GM12878 (cell line): ENCODE measurements around the gene TUBD1. TPM values are rescaled to one million over a fixed set of nuclear protein-coding genes. Genes with fewer than 3 reads are reported as not detected.
A peak's percentile ranks its signal among the peaks of the same experiment; 100 is the strongest.

Experiments used
- BACH1 ChIP-seq: fragments of 450-650 bp; IDR thresholded peaks from 2 replicates; pipeline ENCODE4 v1.6.1; 2017; ENCODE audit warnings: mild to moderate bottlenecking, borderline replicate concordance
- BMI1 ChIP-seq: fragments of 450-650 bp; IDR thresholded peaks from 2 replicates; pipeline ENCODE4 v1.6.1; 2016; ENCODE audit warnings: mild to moderate bottlenecking, moderate library complexity, borderline replicate concordance
- CHD4 ChIP-seq: fragments of 200-600 bp; sonication (generic); IDR thresholded peaks from 2 replicates; pipeline ENCODE4 v1.6.1; 2016; ENCODE audit warnings: mild to moderate bottlenecking
- CREM ChIP-seq: IDR thresholded peaks from 2 replicates; pipeline ENCODE4 v1.6.1; 2014; ENCODE audit warnings: antibody characterized with exemption, low read depth
- EP300 ChIP-seq, 2 experiments: fragments of 150-350 bp in 1 of 2; IDR thresholded peaks; 2 replicates each; pipeline ENCODE4 v1.6.1; 2011 to 2012; ENCODE audit warnings: low read depth in 2 of 2, low read length in 2 of 2, borderline replicate concordance in 1 of 2, improper control_type of control experiment in 1 of 2, inconsistent platforms in 1 of 2; ENCODE audit not compliant: control insufficient read depth in 1 of 2
- FOXM1 ChIP-seq: IDR thresholded peaks from 2 replicates; pipeline ENCODE4 v1.6.1; 2012; ENCODE audit warnings: low read depth, mild to moderate bottlenecking, inconsistent platforms, low read length, moderate library complexity
- MEF2B ChIP-seq: fragments of 450-650 bp; IDR thresholded peaks from 2 replicates; pipeline ENCODE4 v1.6.1; 2018; ENCODE audit warnings: mild to moderate bottlenecking, moderate library complexity; ENCODE audit not compliant: partially characterized antibody, poor library complexity, severe bottlenecking
- MXI1 ChIP-seq: fragments of 150-350 bp; IDR thresholded peaks from 2 replicates; pipeline ENCODE4 v1.6.1; 2011; ENCODE audit warnings: low read depth, mild to moderate bottlenecking, inconsistent platforms, low read length, improper control_type of control experiment
- MYB ChIP-seq: fragments of 150-350 bp; IDR thresholded peaks from 2 replicates; pipeline ENCODE4 v1.6.1; 2014; ENCODE audit warnings: mild to moderate bottlenecking, low read depth, low read length, borderline replicate concordance
- PAX5 ChIP-seq: IDR thresholded peaks from 2 replicates; pipeline ENCODE4 v1.6.1; 2011; ENCODE audit warnings: low read depth, low read length, borderline replicate concordance
- RCOR1 ChIP-seq: conservative IDR thresholded peaks from 2 replicates; pipeline ENCODE4 v1.6.1; 2012; ENCODE audit warnings: low read depth, low read length, improper control_type of control experiment
- SMARCA5 ChIP-seq: fragments of 450-650 bp; IDR thresholded peaks from 2 replicates; pipeline ENCODE4 v1.6.1; 2017; ENCODE audit warnings: mild to moderate bottlenecking
- SMC3 ChIP-seq: IDR thresholded peaks from 2 replicates; pipeline ENCODE4 v1.6.1; 2011; ENCODE audit warnings: low read length, improper control_type of control experiment, borderline replicate concordance
- SP1 ChIP-seq: IDR thresholded peaks from one replicate; pipeline ENCODE4 v1.6.1; 2011; ENCODE audit warnings: low read depth, low read length
- TCF12 ChIP-seq: IDR thresholded peaks from 2 replicates; pipeline ENCODE4 v1.6.1; 2011; ENCODE audit warnings: low read depth, mild to moderate bottlenecking, low read length
- TCF7 ChIP-seq: IDR thresholded peaks from 2 replicates; pipeline ENCODE4 v1.6.1; 2014; ENCODE audit warnings: antibody characterized with exemption, borderline replicate concordance
- ZZZ3 ChIP-seq: IDR thresholded peaks from 2 replicates; pipeline ENCODE4 v1.6.1; 2011; ENCODE audit warnings: low read depth; ENCODE audit not compliant: control insufficient read depth, insufficient read length
- polyA plus RNA-seq, 11 experiments: library from polyadenylated mRNA; depleted of rRNA in 4 of 11; unstranded in 6 of 11; stranded (reverse) in 5 of 11; fragments of >200 nt; fragmentation: Nextera tagmentation in 4 of 11; fragmentation: Illumina TruSeq in 1 of 11; extraction: Ambion mirVana in 4 of 11; extraction: Trizol in 1 of 11; gene quantifications; 1 replicate in 1 of 11; 2 replicates in 10 of 11; pipeline versions ENCODE4 v1.2.1 to v1.2.3, GENCODE V29; 2011 to 2016; ENCODE audit warnings: inconsistent platforms in 2 of 11, missing spikeins in 2 of 11, low read depth in 1 of 11
- total RNA-seq, 4 experiments: library from RNA; depleted of rRNA in 3 of 4; stranded (reverse); fragments of >200 nt in 3 of 4; fragmentation: Illumina TruSeq in 1 of 4; extraction: Trizol in 1 of 4; gene quantifications; 2 replicates each; pipeline versions ENCODE4 v1.2.1 to v1.2.3, GENCODE V29; 2013 to 2021
- TF ChIP-seq, protein P1 (sequence below): fragments of 450-650 bp; formaldehyde crosslinking; IDR thresholded peaks from 2 replicates; pipeline ENCODE4 v1.4.0; 2020; ENCODE audit warnings: mild to moderate bottlenecking, moderate library complexity
- TF ChIP-seq, protein P2 (sequence below): fragments of 450-650 bp; IDR thresholded peaks from 2 replicates; pipeline ENCODE4 v1.6.1; 2014; ENCODE audit warnings: mild to moderate bottlenecking
- TF ChIP-seq, protein P3 (sequence below): fragments of 450-650 bp; IDR thresholded peaks from 2 replicates; pipeline ENCODE4 v1.6.1; 2017; ENCODE audit warnings: borderline replicate concordance
- TF ChIP-seq, protein P4 (sequence below): fragments of 150-350 bp; IDR thresholded peaks from 2 replicates; pipeline ENCODE4 v1.6.1; 2014; ENCODE audit warnings: mild to moderate bottlenecking, low read depth, low read length
- TF ChIP-seq, protein P5 (sequence below): IDR thresholded peaks from 2 replicates; pipeline ENCODE4 v1.6.1; 2012; ENCODE audit warnings: low read depth, low read length, improper control_type of control experiment

TUBD1 gene
- total and polyA plus RNA-seq, 10 of the 15 experiments (the other 5 are each of a cell fraction or from before 2014, with no cell fraction given), result 5.3 to 10.8 (median 8.3) TPM

DNA sequence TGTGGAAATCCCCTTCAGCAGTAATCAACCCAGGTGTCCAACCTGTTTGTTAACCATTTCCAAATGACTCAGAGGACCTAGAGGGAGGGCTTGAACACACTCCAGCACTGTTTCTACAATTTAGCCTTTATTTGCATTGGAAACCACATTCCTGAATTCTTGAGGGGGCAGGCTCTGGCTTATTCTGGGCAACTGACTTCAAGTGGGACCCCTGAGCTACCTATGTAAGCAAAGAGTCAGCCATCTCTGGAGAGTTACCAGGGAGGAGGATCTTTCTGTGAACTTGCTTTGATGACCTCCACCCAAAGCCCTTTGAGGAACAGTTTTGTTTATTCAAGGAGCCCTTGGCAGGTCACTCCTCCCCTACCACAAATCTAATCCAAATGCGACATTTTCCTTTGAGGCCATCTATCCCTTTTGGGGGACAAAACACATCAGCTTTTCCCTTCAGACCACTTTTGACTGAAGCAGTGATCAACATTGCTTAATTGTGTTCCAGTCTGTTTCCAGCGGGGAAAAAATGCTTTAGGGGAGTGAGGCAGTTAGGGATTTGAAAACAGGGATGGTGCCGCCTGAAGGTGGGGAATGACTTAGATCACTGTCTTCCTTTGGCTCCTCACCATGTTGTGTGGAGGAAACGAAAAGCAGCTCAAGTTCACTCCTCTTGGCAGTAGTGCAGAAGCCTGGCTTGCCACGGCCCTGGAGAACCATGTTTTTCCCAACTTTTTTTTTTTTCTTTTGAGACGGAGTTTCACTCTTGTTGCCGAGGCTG, 46.2 kb downstream of the TUBD1 start (continued):
- TF ChIP-seq, protein P1, sequence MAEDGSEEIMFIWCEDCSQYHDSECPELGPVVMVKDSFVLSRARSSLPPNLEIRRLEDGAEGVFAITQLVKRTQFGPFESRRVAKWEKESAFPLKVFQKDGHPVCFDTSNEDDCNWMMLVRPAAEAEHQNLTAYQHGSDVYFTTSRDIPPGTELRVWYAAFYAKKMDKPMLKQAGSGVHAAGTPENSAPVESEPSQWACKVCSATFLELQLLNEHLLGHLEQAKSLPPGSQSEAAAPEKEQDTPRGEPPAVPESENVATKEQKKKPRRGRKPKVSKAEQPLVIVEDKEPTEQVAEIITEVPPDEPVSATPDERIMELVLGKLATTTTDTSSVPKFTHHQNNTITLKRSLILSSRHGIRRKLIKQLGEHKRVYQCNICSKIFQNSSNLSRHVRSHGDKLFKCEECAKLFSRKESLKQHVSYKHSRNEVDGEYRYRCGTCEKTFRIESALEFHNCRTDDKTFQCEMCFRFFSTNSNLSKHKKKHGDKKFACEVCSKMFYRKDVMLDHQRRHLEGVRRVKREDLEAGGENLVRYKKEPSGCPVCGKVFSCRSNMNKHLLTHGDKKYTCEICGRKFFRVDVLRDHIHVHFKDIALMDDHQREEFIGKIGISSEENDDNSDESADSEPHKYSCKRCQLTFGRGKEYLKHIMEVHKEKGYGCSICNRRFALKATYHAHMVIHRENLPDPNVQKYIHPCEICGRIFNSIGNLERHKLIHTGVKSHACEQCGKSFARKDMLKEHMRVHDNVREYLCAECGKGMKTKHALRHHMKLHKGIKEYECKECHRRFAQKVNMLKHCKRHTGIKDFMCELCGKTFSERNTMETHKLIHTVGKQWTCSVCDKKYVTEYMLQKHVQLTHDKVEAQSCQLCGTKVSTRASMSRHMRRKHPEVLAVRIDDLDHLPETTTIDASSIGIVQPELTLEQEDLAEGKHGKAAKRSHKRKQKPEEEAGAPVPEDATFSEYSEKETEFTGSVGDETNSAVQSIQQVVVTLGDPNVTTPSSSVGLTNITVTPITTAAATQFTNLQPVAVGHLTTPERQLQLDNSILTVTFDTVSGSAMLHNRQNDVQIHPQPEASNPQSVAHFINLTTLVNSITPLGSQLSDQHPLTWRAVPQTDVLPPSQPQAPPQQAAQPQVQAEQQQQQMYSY, result no peak
- TF ChIP-seq BACH1 (peak; percentile 37; the same call in 1 of the 2 replicates), SP1 (peak; percentile 10), TCF7 (peak; percentile 14; the same call in 1 of the 2 replicates), EP300 (IDR thresholded peaks at IDR 0.05; ENCODE audit: borderline replicate concordance in 1 of 2, control insufficient read depth in 1 of 2, low read depth in 2 of 2, low read length in 2 of 2) (peak; percentile 65 to 76), PAX5 (no peak; the same call in 1 of the 2 replicates), SMC3 (no peak), MXI1 (0 out of 2 replicates have a peak, but pooled peaks have one; percentile 33), CREM (peak; percentile 40; the same call in 1 of the 2 replicates), FOXM1 (peak; percentile 70; the same call in 1 of the 2 replicates), TCF12 (peak; percentile 87), BMI1 (0 out of 2 replicates have a peak, but pooled peaks have one; percentile 65), CHD4 (no peak), ZZZ3 (no peak), MYB (no peak), SMARCA5 (no peak), MEF2B (no peak), RCOR1 (0 out of 2 replicates have a peak, but pooled peaks have one; percentile 18)
- TF ChIP-seq, protein P2, sequence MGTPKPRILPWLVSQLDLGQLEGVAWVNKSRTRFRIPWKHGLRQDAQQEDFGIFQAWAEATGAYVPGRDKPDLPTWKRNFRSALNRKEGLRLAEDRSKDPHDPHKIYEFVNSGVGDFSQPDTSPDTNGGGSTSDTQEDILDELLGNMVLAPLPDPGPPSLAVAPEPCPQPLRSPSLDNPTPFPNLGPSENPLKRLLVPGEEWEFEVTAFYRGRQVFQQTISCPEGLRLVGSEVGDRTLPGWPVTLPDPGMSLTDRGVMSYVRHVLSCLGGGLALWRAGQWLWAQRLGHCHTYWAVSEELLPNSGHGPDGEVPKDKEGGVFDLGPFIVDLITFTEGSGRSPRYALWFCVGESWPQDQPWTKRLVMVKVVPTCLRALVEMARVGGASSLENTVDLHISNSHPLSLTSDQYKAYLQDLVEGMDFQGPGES, result no peak
- TF ChIP-seq, protein P3, sequence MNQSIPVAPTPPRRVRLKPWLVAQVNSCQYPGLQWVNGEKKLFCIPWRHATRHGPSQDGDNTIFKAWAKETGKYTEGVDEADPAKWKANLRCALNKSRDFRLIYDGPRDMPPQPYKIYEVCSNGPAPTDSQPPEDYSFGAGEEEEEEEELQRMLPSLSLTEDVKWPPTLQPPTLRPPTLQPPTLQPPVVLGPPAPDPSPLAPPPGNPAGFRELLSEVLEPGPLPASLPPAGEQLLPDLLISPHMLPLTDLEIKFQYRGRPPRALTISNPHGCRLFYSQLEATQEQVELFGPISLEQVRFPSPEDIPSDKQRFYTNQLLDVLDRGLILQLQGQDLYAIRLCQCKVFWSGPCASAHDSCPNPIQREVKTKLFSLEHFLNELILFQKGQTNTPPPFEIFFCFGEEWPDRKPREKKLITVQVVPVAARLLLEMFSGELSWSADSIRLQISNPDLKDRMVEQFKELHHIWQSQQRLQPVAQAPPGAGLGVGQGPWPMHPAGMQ, result no peak
- TF ChIP-seq, protein P4, sequence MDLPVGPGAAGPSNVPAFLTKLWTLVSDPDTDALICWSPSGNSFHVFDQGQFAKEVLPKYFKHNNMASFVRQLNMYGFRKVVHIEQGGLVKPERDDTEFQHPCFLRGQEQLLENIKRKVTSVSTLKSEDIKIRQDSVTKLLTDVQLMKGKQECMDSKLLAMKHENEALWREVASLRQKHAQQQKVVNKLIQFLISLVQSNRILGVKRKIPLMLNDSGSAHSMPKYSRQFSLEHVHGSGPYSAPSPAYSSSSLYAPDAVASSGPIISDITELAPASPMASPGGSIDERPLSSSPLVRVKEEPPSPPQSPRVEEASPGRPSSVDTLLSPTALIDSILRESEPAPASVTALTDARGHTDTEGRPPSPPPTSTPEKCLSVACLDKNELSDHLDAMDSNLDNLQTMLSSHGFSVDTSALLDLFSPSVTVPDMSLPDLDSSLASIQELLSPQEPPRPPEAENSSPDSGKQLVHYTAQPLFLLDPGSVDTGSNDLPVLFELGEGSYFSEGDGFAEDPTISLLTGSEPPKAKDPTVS, result no peak
- TF ChIP-seq, protein P5, sequence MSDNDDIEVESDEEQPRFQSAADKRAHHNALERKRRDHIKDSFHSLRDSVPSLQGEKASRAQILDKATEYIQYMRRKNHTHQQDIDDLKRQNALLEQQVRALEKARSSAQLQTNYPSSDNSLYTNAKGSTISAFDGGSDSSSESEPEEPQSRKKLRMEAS, result no peak
